Measurements from ENCODE around the gene DPEP3. TPM values are rescaled to one million over a fixed set of nuclear protein-coding genes. Genes with fewer than 3 reads are reported as not detected.

The DPEP3 gene
- 1.6 to 2.7 TPM (median 2.5 TPM) in 3 replicates for total RNA-seq (2021)
- Bru-seq, nascent RNA = percentile 19 among the genes with signal in this experiment
- long read RNA-seq, experiment 1, transcript DPEP3-201 (10 exons, 2,018 nt) = major isoform, 8 of 9 reads
- long read RNA-seq, experiment 1, partial matches to known transcripts = 0 of 9 reads
- long read RNA-seq, experiment 1, other reads (novel, unspliced or antisense) = 1 of 9 reads
- long read RNA-seq, experiment 2, partial matches to known transcripts = 1 of 6 reads
- long read RNA-seq, experiment 2, other reads (novel, unspliced or antisense) = 3 of 6 reads
- long read RNA-seq, experiment 3, partial matches to known transcripts = 0 of 2 reads
- long read RNA-seq, experiment 3, other reads (novel, unspliced or antisense) = 0 of 2 reads

DNA sequence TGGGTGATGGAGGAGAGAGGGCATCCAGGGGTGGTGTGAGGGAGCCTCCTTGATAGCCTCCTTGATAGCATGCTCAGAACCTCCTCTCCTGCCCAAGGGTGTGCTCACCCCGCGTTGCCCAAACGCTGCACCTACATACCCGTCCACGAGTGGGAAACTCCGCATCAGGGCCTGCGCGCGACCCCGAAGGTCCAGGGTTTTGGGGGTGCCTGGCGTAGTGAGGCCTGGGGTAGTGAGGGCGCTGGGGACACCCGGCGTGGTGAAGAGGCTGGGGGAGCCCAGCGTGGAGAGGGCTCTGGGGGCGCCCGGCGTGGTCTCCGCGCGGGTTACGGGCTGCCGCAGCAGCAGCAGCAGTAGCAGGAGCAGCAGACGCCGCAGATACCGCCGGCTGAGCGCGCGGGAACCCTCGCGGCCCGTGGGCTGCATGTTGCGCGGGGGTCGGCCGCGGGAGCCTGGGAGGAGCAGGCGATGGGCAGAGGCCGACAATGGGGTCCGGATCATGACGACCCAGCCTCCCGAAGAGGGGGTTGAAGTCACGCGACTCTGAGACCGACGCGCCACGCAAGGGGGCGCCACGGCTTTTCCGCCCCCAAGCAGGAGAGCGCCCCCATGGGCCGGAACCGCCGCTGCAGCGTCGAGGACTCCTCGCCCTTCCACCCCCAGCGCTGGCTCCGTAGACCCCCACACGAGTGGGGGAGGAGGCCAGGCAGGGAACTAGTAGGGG, at the start of gene DPEP3:
TSS of gene DPEP3 (minus strand) at position 545 of the 724 bp plus-strand sequence. CDS start at position 426, 119 bp downstream.
- TF ChIP-seq, protein P1, sequence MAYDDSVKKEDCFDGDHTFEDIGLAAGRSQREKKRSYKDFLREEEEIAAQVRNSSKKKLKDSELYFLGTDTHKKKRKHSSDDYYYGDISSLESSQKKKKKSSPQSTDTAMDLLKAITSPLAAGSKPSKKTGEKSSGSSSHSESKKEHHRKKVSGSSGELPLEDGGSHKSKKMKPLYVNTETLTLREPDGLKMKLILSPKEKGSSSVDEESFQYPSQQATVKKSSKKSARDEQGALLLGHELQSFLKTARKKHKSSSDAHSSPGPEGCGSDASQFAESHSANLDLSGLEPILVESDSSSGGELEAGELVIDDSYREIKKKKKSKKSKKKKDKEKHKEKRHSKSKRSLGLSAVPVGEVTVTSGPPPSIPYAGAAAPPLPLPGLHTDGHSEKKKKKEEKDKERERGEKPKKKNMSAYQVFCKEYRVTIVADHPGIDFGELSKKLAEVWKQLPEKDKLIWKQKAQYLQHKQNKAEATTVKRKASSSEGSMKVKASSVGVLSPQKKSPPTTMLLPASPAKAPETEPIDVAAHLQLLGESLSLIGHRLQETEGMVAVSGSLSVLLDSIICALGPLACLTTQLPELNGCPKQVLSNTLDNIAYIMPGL (CRISPR knock-in tag; IDR thresholded peaks at IDR 0.05) = peak; percentile 88; the same call in 1 of the 2 replicates
- TF ChIP-seq SP1 (CRISPR knock-in tag; conservative IDR thresholded peaks at IDR 0.05) (peak; percentile 54; the same call in 1 of the 2 replicates), MYBL2 (CRISPR knock-in tag; IDR thresholded peaks at IDR 0.05) (no peak), FOXP1 (CRISPR knock-in tag; IDR thresholded peaks at IDR 0.05; ENCODE audit: borderline replicate concordance) (peak; percentile 49; the same call in 1 of the 2 replicates)
- TF ChIP-seq, protein P2, sequence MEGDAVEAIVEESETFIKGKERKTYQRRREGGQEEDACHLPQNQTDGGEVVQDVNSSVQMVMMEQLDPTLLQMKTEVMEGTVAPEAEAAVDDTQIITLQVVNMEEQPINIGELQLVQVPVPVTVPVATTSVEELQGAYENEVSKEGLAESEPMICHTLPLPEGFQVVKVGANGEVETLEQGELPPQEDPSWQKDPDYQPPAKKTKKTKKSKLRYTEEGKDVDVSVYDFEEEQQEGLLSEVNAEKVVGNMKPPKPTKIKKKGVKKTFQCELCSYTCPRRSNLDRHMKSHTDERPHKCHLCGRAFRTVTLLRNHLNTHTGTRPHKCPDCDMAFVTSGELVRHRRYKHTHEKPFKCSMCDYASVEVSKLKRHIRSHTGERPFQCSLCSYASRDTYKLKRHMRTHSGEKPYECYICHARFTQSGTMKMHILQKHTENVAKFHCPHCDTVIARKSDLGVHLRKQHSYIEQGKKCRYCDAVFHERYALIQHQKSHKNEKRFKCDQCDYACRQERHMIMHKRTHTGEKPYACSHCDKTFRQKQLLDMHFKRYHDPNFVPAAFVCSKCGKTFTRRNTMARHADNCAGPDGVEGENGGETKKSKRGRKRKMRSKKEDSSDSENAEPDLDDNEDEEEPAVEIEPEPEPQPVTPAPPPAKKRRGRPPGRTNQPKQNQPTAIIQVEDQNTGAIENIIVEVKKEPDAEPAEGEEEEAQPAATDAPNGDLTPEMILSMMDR (IDR thresholded peaks at IDR 0.05) = peak; percentile 80
- peaks cover 6% of the 10 kb centered on the region for H3K4me1 Mint-ChIP-seq
- POLR2A ChIA-PET = no interaction called here
- no peak within 1 kb of the TSS for H3K27ac Mint-ChIP-seq
- peak; percentile 83 for DNase-seq (ENCODE audit: low spot score)
- H3K36me3 Mint-ChIP-seq = no peaks in the 10 kb centered on the region
- H3K27me3 Mint-ChIP-seq (ENCODE audit: low read depth) = peaks cover 13% of the 10 kb centered on the region
- H3K4me3 Mint-ChIP-seq = no peak within 1 kb of the TSS
- peak; percentile 89 for ATAC-seq
- no peaks in the 10 kb centered on the region for H3K9me3 Mint-ChIP-seq
- CTCF ChIA-PET = interaction anchor here (0.7 to 4.3 kb wide), 9 partner anchors 10 to 60 kb away, joined by 3 to 13 read pairs (median 3); partner anchors contain the start of genes DPEP2NB and SLC12A4

DNA sequence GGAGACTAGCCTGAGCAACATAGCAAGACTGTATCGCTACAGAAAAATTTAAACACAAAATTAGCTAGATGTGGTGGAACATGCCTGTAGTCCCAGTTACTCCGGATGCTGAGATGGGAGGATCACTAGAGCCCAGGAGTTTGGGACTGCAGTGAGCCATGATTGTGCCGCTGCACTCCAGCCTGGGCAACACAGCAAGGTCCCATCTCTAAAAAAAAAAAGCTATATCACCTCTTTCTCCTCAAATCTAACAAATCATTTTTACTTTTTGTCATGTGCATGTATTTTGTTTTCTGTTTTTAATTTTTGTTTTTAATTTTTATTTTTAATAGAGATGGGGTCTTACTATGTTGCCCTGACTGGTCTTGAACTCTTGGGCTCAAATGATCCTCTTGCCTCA, 48.7 kb upstream of the DPEP3 start:
- ChIA-PET CTCF (interaction anchor here (1.0 to 4.3 kb wide), 2 partner anchors 12 to 13 kb away, joined by 3 to 19 read pairs; no protein-coding TSS in a partner anchor), POLR2A (no interaction called here)
- TF ChIP-seq ETV6 (CRISPR knock-in tag; IDR thresholded peaks at IDR 0.05) (no peak), ZNF121 (CRISPR knock-in tag; IDR thresholded peaks at IDR 0.05) (peak; percentile 58; the same call in 1 of the 2 replicates)
- TF ChIP-seq, protein P3, sequence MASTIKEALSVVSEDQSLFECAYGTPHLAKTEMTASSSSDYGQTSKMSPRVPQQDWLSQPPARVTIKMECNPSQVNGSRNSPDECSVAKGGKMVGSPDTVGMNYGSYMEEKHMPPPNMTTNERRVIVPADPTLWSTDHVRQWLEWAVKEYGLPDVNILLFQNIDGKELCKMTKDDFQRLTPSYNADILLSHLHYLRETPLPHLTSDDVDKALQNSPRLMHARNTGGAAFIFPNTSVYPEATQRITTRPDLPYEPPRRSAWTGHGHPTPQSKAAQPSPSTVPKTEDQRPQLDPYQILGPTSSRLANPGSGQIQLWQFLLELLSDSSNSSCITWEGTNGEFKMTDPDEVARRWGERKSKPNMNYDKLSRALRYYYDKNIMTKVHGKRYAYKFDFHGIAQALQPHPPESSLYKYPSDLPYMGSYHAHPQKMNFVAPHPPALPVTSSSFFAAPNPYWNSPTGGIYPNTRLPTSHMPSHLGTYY (CRISPR knock-in tag; IDR thresholded peaks at IDR 0.05) = no peak
- no peak for ATAC-seq
- Mint-ChIP-seq H3K27me3 (ENCODE audit: low read depth) (no peaks in the 10 kb centered on the region), H3K4me1 (0 out of 2 replicates have a peak, but pooled peaks cover 3% of the 10 kb centered on the region), H3K4me3 (no peak overlapping the region), H3K9me3 (no peaks in the 10 kb centered on the region), H3K27ac (no peak overlapping the region), H3K36me3 (peaks cover 13% of the 10 kb centered on the region; the same call in 1 of the 2 replicates)
- DNase-seq (ENCODE audit: low spot score) = no peak

- ATAC-seq (peak; percentile 67), DNase-seq (ENCODE audit: low spot score) (peak; percentile 92)
- ChIA-PET CTCF (interaction anchor here (0.9 to 3.2 kb wide), 11 partner anchors 17 to 359 kb away, joined by 3 to 17 read pairs (median 3); no protein-coding TSS in a partner anchor), POLR2A (interaction anchor here (0.6 to 1.8 kb wide), 4 partner anchors 18 to 57 kb away, joined by 3 to 9 read pairs (median 8); no protein-coding TSS in a partner anchor)
- peak within 1 kb of the TSS; percentile 100 for H3K4me3 Mint-ChIP-seq
- peak within 1 kb of the TSS; percentile 100 for H3K27ac Mint-ChIP-seq
- H3K27me3 Mint-ChIP-seq (ENCODE audit: low read depth) = no peaks in the 10 kb centered on the region; the same call in 1 of the 2 replicates
- H3K9me3 Mint-ChIP-seq = no peaks in the 10 kb centered on the region
- H3K36me3 Mint-ChIP-seq = peaks cover 14% of the 10 kb centered on the region; the same call in 1 of the 2 replicates
- H3K4me1 Mint-ChIP-seq = peaks cover 15% of the 10 kb centered on the region
- TF ChIP-seq, protein P4, sequence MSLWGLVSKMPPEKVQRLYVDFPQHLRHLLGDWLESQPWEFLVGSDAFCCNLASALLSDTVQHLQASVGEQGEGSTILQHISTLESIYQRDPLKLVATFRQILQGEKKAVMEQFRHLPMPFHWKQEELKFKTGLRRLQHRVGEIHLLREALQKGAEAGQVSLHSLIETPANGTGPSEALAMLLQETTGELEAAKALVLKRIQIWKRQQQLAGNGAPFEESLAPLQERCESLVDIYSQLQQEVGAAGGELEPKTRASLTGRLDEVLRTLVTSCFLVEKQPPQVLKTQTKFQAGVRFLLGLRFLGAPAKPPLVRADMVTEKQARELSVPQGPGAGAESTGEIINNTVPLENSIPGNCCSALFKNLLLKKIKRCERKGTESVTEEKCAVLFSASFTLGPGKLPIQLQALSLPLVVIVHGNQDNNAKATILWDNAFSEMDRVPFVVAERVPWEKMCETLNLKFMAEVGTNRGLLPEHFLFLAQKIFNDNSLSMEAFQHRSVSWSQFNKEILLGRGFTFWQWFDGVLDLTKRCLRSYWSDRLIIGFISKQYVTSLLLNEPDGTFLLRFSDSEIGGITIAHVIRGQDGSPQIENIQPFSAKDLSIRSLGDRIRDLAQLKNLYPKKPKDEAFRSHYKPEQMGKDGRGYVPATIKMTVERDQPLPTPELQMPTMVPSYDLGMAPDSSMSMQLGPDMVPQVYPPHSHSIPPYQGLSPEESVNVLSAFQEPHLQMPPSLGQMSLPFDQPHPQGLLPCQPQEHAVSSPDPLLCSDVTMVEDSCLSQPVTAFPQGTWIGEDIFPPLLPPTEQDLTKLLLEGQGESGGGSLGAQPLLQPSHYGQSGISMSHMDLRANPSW (CRISPR knock-in tag; conservative IDR thresholded peaks at IDR 0.05; ENCODE audit: low read depth) = no peak
- TF ChIP-seq, protein P5, sequence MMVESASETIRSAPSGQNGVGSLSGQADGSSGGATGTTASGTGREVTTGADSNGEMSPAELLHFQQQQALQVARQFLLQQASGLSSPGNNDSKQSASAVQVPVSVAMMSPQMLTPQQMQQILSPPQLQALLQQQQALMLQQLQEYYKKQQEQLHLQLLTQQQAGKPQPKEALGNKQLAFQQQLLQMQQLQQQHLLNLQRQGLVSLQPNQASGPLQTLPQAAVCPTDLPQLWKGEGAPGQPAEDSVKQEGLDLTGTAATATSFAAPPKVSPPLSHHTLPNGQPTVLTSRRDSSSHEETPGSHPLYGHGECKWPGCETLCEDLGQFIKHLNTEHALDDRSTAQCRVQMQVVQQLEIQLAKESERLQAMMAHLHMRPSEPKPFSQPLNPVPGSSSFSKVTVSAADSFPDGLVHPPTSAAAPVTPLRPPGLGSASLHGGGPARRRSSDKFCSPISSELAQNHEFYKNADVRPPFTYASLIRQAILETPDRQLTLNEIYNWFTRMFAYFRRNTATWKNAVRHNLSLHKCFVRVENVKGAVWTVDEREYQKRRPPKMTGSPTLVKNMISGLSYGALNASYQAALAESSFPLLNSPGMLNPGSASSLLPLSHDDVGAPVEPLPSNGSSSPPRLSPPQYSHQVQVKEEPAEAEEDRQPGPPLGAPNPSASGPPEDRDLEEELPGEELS (CRISPR knock-in tag; IDR thresholded peaks at IDR 0.05) = peak; percentile 96
- no peak for TF ChIP-seq ZNF671 (CRISPR knock-in tag; IDR thresholded peaks at IDR 0.05)
- TF ChIP-seq, protein P6, sequence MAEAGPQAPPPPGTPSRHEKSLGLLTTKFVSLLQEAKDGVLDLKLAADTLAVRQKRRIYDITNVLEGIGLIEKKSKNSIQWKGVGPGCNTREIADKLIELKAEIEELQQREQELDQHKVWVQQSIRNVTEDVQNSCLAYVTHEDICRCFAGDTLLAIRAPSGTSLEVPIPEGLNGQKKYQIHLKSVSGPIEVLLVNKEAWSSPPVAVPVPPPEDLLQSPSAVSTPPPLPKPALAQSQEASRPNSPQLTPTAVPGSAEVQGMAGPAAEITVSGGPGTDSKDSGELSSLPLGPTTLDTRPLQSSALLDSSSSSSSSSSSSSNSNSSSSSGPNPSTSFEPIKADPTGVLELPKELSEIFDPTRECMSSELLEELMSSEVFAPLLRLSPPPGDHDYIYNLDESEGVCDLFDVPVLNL (CRISPR knock-in tag; IDR thresholded peaks at IDR 0.05; ENCODE audit: borderline replicate concordance, low read depth) = no peak; the same call in 1 of the 2 replicates
- peak; percentile 81; the same call in 1 of the 2 replicates for TF ChIP-seq NFE2L1 (CRISPR knock-in tag; IDR thresholded peaks at IDR 0.05)
- peak; percentile 62 for TF ChIP-seq USF2 (CRISPR knock-in tag; IDR thresholded peaks at IDR 0.05)
Observed at GRCh38 chr16:68022728-68023537, 42.6 kb upstream of the DPEP3 start, which contains the start of the genes DDX28 and DUS2. DDX28 (minus strand) TSS chr16:68023232; CDS start chr16:68023202, 30 bp downstream. DUS2 (plus strand) TSS chr16:68023284; CDS start chr16:68038024, 14,740 bp downstream.

Measured in WTC11 (cell line).